Dedifferentiated amniotic fluid mesenchymal stem cell (primary cell): Measurements from ENCODE around the gene CHTF18.
"Not testable (repeated sequence)": the region's sequence is repeated elsewhere in the genome, so short reads cannot be mapped to it uniquely, and the experiment has no call there.

Experiments
- DNase-seq: peaks from one replicate; pipeline ENCODE4 v3.0.0-alpha.2; 2016; ENCODE audit errors: extremely low spot score

The CHTF18 gene

DNA sequence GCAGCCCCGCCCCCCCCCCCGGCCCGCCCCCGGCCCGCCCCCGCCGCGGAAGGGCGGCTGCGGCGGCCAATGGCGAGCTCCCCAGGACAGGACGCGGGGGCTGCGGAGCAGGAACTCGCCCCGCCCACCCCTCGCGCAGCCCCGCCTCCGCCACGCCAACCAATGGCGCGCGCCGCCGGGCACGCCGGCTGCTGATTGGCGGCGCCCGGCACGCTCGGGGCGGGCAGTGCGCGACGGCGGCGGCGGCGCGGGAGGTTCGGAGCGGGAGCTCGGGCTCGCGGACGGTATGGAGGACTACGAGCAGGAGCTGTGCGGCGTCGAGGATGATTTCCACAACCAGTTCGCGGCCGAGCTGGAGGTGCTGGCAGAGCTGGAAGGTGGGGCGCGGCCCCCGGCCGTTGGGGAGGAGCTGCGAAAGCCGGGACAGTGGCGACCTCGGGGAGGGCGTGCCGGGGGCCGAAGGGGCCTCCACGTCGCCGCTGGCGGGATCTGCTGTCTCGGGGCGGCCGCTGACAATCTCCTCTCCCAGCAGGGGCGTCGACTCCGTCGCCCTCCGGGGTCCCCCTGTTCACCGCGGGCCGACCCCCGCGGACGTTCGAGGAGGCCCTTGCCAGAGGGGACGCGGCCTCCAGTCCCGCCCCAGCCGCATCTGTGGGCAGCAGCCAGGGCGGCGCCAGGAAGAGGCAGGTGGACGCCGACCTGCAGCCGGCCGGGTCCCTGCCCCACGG, at the start of gene CHTF18:
CHTF18 (plus strand) TSS at position 222 of the 728 bp plus-strand sequence; CDS start at position 287, 65 bp downstream.
- peak; percentile 85 for DNase-seq

DNA sequence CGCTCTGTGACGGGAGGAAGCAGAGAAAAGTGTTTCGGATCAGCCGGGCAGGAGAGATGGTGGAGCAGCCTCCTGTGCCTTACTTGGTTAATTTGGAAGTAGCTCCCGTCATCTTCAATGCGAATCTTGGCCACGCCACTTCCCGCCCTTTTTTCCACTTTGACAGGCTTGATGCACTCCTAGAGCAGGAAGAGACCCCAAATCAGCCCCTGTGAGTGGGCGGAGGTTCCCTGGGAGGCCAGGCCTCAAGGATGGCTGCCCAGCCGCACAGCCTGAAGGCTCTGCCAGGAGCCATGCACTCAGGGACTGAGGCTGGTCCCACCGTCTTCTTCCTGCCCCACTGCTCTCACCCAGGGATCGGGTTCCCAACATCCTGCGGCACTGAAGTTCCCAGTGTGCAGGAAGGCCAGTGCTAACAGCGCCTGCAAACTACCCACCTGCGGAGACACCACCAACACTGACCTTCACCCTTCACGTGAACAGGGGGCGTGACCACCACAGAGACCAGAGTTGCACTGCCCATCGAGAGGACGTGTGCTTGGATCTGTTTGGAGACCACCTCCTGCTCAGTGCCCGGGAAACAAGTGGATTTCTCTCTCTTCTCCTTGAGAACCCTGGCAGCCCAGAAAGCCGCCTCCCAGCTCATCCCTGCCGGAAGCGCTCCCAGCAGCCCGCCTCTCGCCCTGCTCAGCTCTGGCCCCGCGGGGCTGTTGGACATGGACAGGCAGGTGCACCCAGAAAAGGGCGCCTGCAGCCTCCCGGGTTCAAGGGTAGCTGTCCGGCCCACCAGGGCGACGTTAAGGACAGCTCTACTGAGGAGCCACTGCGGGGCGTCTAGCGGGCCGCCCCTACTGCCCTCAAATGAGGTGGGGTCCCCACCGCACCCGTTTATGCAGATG, 48.6 kb upstream of the CHTF18 start:
- no peak for DNase-seq

DNA sequence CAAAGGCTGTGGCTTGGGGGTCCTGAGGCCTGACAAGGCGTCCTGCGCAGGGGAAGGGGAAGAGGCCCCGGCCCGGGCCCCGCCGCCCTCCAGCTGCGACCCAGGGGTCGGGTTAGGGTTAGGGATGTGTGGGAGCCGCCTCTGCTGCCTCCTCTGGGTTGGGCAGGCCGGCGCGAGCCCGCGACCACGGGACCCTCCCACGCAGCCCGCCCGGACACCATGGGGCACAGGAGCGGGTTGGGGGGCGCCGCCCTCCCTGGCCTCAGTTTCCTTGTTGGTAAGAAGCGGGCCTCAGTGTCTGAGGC, 48.0 kb upstream of the CHTF18 start:
- DNase-seq: no peak

DNA sequence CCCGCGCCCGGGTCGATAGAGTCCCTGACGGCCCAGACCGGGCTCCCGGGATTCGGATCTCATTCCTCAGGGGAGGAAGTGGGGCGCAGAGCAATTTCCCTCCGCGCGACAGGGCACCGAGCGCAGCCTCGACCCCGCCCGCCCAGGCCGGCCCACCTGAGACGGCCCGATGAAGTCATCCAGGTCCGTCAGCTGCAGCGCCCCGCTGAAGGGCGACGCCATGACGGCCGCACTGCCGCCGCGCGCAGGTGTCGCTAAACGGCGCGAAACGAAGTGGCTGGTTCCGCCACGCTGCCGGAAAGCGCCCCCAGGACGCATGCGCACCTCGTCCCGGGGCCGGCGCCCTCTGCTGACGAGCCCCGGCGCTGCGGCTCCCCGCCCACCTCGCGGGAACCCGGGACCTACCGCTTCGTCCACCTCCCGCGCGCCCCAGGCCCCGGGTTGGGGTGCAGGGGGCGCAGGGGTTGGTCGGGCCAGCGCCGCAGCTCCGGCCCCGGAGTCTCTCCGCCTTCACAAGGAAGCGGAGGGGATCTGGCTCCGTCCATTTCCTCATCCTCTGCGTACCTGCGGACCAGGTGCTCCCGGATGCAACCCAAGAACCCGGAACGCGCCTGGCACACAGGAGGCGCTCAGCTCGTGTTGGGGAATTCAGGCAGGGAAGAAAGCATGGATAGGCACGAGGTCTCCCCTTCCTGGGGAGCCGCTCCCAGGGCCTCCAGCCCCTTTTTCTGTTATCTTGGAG, 47.5 kb upstream of the CHTF18 start, which contains the start of gene CIAO3:
CIAO3 (minus strand) TSS at position 234 of the 742 bp plus-strand sequence; CDS start at position 222, 12 bp downstream.
- peak; percentile 77 for DNase-seq

DNA sequence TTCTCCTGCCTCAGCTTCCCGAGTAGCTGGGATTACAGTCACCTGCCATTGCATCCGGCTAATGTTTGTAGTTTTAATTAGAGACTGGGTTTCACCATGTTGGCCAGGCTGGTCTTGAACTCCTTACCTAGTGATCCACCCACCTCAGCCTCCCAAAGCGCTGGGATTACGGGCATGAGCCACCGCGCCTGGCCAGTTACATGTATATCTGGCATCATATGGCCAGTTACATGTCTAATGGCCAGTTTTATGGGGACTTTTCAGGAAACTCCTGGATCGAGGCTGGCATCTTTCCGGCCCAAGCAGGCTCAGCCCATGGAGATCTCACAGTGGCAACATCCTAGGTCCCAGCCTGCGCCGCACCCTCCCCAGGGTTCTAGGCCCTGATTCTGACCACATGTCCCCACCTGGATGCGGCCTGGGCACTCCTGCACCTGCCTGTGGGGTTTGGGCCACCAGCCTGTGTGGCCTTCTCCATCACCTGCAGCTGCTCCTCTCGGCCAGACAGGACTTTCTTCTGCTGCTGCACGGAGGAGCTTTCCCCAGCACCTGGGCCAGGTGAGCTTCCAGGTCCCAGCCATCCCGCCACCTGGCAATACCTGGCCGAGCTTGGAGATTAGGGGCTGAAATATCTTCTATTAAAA, 46.3 kb upstream of the CHTF18 start:
- no peak for DNase-seq

DNA sequence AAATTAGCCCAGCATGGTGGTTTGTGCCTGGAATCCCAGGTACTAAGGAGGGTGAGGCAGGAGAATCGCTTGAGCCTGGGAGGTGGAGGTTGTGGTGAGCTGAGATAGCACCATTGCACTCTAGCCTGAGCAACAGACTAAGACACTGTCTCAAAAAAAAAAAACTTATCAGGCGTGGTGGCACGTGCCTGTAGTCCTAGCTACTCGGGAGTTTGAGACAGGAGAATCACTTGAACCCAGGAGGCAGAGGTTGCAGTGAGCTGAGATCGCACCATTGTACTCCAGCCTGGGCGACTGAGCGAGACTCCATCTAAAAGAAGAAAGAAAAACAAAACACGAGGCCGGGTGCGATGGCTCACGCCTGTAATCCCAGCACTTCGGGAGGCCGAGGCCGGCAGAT, 45.5 kb upstream of the CHTF18 start:
- not testable (repeated sequence) for DNase-seq

DNA sequence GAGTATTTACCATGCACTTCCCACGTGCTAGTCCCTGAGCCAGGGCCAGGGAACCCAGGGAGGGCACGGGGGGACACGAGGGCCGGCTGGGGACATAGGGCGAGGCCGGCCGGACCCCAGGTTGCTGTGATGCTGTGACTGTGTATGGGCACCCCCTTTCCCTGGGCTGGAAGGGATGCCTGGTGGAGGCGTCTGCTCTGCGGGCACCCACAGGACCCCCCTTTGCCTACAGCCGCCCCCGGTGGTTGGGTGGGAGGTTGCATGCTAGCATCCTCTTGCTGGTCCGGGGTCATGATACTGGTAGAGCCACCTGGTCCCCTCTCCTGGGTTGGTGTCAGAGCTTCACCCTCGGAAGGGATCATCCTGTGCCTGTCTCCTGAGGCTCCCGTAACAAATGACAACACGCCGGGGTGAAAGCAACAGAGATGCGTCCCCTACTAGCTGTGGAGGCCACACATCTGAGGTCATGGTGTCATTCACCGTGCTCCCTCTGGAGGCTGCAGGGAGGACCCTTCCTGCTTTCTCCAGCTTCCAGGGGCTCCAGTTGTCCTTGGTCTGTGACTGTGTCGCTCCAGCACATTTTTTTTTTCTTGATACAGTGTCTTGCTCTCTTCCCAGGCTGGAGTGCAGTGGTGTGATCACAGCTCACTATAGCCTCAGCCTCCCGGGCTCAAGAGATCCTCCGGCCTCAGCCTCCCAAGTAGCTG, 44.5 kb upstream of the CHTF18 start:
- DNase-seq: no peak

DNA sequence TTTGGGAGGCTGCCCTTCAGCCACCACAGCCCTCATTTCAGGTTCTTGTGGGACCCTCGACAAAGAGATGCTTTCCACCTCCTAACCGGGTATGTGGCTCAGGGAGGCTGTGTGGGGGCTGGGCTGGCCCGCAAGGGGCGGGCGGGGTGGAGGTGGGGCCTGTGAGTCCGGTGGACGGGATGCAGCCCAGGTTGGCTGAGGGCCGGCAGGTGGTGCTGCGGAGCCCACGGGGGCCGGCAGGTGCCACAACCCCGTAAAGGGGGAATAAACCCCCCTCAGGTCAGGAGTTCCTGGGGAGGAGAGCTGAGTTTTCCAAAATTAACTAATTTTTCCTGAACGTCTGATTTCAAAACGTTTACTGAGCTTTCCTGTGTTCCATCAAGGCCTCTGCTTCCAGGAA, 42.7 kb upstream of the CHTF18 start:
- DNase-seq: no peak

DNA sequence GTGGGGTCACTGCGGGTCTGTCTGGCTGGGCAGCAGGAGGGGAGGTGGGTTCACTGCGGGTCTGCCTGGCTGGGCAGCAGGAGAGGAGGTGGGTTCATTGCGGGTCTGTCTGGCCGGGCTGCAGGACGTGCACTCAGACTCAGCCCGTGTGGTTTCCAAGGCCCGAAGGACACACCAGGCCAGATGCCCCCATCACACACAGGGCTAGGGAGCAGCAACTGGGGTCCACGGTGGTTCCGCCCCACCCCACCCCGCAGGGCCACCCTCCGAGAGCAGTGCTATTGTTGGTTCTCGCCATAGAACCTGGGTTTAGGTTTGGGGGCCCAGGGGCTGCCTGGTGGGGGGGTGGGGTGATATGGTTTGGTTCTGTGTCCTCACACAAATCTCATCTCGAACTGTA, 41.8 kb upstream of the CHTF18 start:
- DNase-seq: no peak

DNA sequence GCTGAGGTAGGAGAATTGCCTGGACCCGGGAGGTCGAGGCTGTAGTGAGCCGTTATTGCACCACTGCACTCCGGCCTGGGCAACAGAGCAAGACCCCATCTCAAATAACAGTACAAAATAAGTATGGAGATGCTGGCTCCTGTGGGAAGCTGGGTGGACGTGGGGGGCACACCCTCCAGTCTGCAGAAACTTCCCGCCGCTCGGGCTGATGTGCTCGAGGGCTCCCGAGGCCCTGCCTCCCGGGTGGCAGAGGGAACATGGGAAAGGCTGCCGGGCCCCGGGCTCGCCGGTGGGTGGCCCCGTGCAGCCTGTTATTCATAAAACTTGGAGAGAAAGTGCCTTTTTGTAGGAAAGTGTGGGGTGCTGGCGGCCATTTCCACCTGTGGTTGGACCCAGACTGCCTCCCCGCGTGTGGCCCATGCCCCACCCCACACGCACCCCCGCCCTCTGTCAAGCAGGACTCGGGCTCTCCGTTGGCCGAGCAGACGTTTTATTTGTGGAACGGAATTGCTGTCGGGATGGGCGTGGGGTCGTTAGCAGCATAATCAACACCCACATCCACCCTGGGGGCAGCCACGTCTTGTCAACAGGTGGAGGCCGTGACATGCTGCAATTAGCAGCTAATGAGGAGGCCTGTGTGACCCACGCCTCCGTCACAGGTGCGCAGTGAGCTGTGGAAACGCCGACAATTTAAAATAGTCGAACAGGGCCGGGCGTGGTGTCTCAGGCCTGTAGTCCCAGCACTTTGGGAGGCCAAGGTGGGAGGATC, 40.3 kb upstream of the CHTF18 start:
- DNase-seq: no peak

DNA sequence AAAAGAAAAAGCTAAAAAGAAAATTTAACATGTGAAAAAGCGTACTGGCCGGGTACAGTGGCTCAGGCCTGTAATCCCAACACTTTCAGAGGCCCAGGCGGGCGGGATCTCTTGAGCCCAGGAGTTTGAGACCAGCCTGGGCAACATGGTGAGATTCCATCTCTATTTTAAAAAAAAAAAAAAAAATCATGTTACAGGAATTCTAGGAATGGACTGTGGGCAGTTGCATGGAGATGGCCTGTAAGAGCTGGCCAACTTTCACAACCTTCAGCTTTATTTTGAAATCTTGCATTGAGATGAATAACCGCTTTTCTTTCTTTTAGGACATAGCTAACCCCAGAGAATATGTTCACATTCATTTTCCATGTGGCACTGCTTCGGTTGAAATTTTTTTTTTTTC, 39.4 kb upstream of the CHTF18 start:
- DNase-seq: peak; percentile 91

DNA sequence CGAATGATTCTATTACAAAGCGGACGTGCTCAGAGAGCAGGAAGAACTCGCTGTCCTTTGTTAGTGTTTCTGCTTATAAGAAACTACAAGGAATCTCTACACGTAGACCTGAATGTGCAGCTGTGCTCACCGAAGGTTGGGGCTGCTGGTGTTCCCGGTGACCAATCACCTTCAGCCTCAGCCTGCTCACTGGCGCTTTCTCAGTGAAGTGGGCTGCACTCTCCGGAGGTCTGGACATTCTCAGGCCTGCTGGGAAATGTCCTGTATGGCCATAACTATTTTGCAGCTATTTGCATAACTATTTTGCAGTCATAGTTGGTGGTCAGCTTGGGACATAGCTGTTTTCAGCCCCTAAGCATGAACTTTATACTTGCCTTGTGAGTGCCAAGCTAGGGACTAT, 37.9 kb upstream of the CHTF18 start:
- DNase-seq: no peak

DNA sequence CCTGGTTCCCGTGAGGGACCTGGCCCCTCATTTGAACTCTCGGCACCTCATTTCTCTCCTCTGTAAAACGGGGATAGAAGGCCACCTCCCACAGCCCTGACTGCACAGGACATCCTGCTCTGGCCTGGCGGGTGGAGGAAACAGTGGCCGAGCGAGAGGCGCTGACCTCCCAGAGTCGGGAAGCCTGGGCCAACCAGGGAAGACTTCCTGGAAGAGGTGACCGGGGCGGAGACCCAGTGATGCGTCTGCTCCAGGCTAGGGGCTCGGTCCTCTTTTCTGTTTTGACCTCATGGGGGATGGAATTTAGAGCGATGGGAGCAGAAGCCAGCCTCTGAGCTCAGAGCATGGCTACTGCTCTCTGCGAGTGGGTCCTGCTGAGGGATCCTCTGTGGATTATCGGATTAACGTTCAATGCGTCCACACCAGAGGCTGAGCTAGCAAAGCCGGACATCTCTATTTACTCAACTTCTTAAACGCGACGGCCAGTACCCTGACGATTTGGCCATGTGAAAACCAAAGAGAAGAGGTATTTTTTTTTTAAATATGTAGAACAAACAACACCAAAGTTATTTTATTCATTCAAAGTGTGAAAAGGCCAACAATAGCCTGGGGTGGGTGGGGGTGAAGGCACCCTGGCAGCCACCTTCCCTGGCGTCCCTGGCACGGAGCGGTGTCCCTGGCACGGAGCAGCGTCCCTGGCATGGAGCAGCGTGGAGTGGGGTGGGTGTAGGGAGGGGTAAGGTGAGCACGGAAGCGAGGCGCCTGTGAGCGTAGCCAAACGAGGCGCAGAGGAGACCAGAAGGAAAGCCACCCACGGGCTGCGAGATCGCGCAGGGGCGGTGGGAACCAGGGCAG, 37.0 kb upstream of the CHTF18 start:
- DNase-seq: no peak

DNA sequence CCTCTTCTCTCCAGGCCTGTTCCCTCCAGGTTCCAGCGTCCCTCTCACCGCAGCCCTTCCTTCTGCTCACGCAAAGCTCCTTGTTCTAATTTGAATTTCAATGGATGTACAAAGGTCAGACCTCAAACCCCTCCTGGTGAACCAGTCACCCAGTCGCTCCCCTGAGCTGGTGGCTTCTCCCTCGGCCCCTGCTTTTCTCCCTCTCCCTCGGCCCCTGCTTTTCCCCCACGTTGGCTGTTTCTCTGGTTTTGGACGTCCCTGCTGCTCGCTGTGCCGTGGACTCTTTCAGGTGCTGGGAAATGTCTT, 36.5 kb upstream of the CHTF18 start:
- no peak for DNase-seq

DNA sequence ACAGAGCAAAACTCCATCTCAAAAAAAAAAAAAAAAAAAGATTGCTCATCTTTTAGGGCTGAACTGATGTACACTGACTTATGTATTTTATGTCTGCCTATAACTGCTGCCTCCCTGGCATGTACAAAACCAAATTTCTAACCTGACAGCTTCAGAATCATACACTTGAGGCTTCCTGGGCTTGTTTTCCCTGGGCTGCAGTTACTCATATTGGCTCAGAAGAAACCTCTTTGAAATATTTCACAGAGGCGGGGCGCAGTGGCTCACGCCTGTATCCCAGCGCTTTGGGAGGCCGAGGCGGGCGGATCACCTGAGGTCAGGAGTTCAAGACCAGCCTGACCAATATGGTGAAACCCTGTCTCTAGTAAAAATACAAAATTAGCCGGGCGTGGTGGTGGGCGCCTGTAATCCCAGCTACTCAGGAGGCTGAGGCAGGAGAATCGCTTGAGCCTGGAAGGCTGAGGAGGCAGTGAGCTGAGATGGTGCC, 34.3 kb upstream of the CHTF18 start:
- DNase-seq: not testable (repeated sequence)

DNA sequence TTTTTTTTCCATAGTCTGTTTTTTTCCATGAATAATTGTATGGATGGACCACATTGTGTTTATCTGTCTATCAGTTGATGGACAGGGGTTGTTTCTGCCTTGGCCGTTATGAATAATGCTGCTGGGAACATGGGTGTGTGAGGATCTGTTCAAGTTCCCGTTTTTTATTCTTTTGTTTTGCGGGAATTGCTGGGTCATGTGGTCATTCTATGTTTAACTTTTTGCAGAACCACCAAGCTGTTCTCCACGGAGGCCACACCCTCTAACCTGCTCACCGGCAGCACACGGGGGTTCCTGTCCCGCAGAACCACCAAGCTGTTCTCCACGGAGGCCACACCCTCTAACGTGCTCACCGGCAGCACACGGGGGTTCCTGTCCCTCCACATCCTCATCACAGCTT, 33.8 kb upstream of the CHTF18 start:
- no peak for DNase-seq

DNA sequence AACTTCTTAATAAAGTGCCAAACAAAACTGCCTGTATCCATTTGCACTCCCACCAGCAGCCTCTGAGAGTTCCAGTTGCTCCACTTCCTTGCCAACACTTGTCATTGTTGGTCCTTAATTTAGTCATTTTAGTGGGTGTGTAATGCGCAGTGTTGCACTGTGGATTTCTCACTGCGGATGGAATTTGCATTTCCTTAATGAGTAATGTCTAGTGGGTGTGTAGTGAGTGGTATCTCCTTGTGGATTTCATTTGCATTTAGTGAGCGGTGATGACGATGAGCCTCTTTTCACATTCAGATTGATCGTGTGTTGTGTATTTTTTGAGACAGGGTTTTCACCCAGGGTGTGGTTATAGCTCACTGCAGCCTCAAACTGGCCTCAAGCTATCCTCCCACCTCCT, 32.0 kb upstream of the CHTF18 start:
- no peak for DNase-seq

DNA sequence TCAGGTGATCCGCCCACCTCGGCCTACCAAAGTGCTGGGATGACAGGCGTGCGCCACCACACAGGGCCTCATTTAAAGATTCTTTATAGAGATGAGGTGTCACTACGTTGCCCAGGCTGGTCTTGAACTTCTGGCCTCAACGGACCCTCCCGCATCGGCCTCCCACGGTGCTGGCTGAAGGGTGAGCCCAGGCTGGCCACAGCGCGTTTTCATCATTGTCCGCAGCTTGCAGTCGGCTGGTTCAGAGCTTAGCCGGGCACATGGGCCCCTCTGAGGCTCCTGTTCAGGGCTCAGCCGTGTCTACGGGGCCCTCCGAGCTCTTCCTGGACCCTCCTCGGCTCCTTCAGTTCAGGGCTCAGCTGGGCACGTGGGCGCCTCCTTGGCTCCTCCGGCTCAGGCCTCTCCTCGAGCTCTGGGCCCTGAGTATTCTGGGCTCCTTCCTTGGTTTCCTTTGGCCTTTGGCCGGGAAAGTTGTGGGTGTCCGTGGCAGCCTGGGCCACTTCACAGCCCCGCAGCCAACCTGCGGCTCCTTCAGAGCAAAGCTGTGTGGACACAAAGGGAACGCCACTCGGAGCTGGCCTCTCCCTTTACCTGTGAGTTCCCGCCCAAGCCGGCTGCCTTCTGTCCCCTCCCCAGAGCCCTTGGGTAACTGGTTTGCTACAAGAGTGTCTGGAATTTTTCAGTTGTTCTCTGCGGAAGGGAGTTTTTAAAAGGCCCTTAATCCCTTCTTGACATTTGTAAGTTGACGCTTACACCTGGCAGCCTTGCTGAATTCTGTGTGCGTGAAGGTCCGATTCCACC, 29.1 kb upstream of the CHTF18 start:
- no peak for DNase-seq

DNA sequence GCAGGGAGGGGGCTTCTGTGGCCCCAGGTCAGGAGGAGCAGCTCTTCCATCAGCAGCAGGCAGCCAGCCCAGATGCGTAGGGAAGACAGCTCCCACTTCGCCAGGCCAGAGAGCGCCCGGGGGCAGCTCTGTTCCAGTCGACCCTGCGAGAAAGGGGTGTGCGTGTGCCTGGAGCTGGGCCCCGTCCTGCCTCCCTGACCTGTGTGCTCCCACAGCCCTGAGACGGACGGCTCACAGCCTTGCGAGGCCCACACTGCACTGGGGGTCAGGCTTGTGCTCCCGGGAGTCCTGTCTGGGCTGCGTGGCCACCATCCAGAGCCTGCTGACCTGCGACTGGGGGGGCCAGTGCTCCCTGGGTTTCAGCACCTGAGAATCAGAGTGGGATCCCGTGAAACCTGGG, 28.4 kb upstream of the CHTF18 start:
- DNase-seq: no peak
